ENCODE results near the gene FAM53A.

Gene FAM53A

DNA sequence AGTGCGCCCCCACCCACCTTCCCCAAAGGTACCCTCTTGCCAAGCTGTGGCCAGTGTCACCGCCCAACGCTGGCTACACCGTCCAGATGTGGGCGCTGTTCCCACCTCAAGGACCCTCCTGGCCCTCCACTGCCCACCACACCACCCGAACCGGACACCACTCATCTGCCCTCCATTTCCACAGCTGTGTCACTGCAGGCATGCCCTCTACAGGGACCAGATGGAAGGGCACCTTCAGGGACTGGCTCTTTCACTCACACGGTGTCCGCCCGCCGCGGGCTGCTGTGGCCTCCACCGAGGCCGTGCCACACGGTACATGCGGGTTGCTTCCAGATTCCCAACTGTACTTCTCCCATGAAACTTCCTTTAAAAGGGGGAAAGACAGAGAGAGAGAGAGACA lies 87.7 kb downstream of the FAM53A start:
- Mint-ChIP-seq H3K4me3 (no peak overlapping the region), H3K36me3 (ENCODE audit: low read depth) (no peaks in the 10 kb centered on the region), H3K27me3 (no peaks in the 10 kb centered on the region), H3K4me1 (ENCODE audit: low read depth) (no peaks in the 10 kb centered on the region), H3K9me3 (peaks cover 11% of the 10 kb centered on the region), H3K27ac (no peak overlapping the region)
- intact Hi-C loops (cut with micrococcal nuclease): no loop called here

DNA sequence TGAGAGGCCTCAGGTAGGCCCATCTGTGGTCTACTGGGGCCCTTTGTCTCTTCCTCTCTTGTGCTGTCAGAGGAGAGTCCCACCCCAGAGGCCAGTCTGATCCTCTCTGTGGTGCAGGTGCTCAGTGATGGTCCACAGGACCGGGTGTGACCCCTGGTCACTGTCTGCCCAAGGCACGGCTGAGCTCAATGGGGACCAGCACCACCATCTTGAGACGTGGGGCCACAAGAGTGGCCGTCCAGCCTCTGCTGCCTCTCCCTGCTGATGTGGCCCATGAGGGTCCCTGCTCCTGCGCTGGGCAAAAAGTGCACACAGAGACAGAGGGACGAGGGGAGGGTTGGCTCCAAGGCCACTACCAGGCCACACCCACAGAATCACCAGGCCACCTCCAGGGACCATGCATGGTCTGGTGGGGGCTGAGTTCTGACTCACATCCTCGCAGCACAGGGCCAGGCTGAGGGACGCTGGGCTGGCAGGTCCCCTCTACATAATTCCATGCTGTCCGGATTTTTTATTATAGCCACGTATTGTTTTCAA lies 88.3 kb downstream of the FAM53A start:
- Mint-ChIP-seq H3K4me1 (ENCODE audit: low read depth) (no peaks in the 10 kb centered on the region), H3K27ac (no peak overlapping the region), H3K27me3 (peaks cover 2% of the 10 kb centered on the region), H3K4me3 (no peak overlapping the region), H3K9me3 (peaks cover 16% of the 10 kb centered on the region), H3K36me3 (ENCODE audit: low read depth) (no peaks in the 10 kb centered on the region)
- intact Hi-C loops (cut with micrococcal nuclease): no loop called here

DNA sequence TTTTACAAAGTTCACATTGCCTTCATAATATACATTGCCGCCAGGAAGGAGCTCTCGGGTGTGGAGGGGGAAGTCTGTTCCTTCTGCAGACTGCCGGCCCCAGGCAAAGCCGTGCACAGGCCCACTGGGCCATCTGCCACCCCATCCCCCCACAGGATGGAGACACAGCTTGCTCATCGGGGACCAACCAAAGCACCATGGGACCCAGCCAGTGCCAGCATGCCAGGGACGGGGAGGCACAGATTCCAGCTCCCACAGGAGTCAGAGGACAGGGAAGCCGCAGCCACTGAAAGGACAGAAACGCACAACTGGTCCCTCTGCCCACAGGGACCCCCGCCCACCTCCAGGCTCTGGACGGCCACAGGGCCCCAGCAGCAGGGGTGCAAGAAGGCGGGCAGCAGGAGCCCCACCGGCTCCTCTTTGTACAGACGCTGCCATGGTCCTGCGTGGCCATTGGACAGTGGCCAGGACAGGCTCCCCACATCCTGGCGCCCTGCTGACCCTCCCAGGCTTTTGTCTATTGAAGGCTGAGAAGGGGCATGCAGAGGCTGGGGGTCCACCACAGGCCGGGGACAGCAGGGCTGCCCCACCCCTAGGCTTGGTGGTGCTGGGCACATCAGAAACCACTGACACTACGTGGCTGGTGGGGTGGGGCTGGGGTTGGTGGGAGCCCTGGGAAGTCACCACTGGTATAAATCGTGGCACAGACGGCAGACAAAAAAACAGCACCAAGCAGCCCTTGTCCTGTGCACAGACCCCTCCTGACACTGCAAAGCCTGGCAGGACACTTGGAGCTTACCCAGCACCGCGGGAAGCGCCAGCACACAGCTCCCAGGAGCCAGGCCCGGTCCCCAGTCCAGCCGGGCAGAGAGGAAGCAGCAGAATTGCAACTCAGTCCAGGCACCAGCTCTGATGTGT lies 89.0 kb downstream of the FAM53A start:
- Mint-ChIP-seq H3K27ac (no peak overlapping the region), H3K36me3 (ENCODE audit: low read depth) (no peaks in the 10 kb centered on the region), H3K27me3 (peaks cover 6% of the 10 kb centered on the region), H3K9me3 (peaks cover 24% of the 10 kb centered on the region), H3K4me1 (ENCODE audit: low read depth) (no peaks in the 10 kb centered on the region), H3K4me3 (no peak overlapping the region)
- intact Hi-C loops (cut with micrococcal nuclease): no loop called here

DNA sequence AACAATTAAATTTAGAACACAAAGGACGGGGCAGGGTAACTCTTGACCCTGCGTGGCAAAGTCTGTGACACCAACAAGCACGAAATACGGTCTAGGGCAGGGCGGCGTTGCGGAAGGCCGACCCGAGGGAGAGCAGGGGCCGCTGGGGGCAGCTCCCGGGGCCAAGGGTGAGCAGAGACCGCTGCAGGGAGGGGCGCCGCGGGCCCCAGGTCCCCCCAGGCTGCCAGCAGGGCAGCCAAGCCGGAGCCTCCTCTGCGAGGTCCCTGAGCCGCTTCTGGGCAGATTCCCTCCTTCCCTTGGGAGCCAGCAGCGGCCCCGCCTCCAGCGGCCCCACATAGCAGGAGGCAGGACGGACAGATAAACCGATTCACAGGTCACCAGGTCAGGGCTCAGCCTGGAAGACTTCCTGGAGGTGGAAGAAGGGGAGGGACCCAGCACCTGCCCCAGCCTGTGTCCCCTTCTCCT lies 90.2 kb downstream of the FAM53A start:
- Mint-ChIP-seq H3K27ac (no peak overlapping the region), H3K9me3 (peaks cover 36% of the 10 kb centered on the region), H3K36me3 (ENCODE audit: low read depth) (no peaks in the 10 kb centered on the region), H3K4me3 (no peak overlapping the region), H3K27me3 (peaks cover 12% of the 10 kb centered on the region), H3K4me1 (ENCODE audit: low read depth) (no peaks in the 10 kb centered on the region)
- intact Hi-C loops (cut with micrococcal nuclease): no loop called here

DNA sequence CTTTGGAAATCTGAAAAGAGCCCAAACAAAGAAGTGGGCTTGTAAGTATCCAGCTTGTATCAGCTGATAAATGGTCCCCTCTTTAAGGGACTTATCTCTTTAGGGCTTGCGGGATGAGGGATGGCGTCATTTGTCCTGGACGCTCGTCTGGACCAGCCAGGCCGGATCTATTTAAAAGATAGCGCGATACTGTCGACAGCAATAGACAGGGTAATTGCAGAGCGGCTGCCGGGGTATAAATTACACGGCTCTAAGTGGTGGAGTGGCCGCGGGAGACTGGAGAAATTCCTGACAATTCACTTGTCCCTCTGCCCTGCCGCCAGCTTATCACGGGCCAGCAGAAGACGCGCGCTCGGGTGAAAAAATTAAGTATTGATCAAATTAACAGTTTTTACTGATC lies 90.7 kb downstream of the FAM53A start:
- Mint-ChIP-seq H3K36me3 (ENCODE audit: low read depth) (no peaks in the 10 kb centered on the region), H3K27me3 (peaks cover 12% of the 10 kb centered on the region), H3K4me3 (no peak overlapping the region), H3K27ac (no peak overlapping the region), H3K4me1 (ENCODE audit: low read depth) (no peaks in the 10 kb centered on the region), H3K9me3 (peaks cover 40% of the 10 kb centered on the region)
- intact Hi-C loops (cut with micrococcal nuclease): no loop called here

DNA sequence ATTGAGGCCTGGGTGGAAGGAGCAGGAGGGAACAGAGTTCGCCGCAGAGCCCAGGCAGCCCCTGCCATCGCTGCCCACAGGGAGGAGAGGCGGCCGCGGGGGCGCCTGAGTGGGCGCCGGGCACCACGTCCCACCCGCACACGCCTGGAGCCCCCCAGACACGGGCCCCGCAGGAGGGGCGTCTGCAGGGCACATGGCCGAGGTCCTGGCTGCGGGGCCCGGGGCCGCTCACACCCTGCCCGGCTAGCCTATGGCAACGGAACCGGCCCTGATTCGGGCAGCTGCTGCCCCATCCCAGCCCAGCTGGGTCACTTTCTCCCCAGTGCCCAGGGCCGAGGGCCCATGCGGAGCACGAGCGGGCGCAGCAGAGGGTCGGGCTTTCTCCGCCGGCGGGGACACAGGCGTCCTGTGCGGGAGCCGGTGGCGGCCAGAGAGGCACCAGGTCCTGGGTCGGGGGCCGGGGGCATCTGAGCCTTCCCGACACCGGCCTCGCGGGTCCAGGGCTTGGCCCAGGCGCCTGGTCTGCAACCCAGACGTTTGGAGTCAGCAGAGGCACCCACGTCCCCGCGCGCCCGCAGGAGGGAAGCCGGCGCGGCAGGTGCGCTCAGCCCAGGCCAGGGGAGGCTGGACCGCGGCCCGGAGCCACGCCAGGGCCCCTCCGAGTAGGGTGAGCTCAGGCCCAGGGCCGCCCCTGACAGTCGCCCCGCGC lies 91.2 kb downstream of the FAM53A start:
- Mint-ChIP-seq H3K27ac (no peak overlapping the region), H3K4me1 (ENCODE audit: low read depth) (no peaks in the 10 kb centered on the region), H3K4me3 (no peak overlapping the region), H3K9me3 (peaks cover 44% of the 10 kb centered on the region), H3K27me3 (peaks cover 16% of the 10 kb centered on the region), H3K36me3 (ENCODE audit: low read depth) (no peaks in the 10 kb centered on the region)
- intact Hi-C loops (cut with micrococcal nuclease): no loop called here

DNA sequence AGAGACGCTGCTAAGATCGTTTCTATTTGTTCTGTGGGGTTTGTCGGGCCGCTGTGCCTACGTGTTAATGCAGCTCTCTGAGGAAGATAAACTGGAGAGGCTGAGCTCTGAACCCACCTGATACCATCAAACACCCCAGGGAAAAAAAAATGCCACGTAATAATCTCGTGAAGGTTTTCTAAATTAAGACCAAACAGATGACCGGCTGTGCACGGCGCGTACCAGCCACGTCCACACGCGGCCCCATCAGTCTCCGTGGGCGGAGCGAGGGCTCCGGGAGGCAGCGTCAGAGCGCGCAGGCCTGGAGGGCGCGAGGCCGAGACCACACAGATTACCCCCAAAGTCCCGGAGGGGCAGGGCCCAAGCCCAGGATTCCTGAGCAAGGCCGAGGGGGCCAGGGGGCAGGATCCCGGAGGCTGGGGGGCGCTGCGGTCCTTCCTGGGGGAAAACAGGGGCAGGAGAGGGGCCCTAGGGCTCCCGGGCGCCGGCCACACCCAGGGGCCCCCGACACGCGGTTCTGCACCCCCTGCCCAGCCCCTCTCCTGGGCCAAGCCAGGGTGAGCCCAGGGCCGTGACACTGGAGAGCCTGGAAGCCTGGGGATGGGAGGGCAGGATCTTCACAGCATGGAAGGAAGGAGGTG lies 91.9 kb downstream of the FAM53A start:
- no peaks in the 10 kb centered on the region for H3K36me3 Mint-ChIP-seq (ENCODE audit: low read depth)
- H3K4me3 Mint-ChIP-seq: no peak overlapping the region
- no peak overlapping the region for H3K27ac Mint-ChIP-seq
- H3K27me3 Mint-ChIP-seq: peaks cover 16% of the 10 kb centered on the region
- no peaks in the 10 kb centered on the region for H3K4me1 Mint-ChIP-seq (ENCODE audit: low read depth)
- H3K9me3 Mint-ChIP-seq: peaks cover 44% of the 10 kb centered on the region
- intact Hi-C loops (cut with micrococcal nuclease): no loop called here

DNA sequence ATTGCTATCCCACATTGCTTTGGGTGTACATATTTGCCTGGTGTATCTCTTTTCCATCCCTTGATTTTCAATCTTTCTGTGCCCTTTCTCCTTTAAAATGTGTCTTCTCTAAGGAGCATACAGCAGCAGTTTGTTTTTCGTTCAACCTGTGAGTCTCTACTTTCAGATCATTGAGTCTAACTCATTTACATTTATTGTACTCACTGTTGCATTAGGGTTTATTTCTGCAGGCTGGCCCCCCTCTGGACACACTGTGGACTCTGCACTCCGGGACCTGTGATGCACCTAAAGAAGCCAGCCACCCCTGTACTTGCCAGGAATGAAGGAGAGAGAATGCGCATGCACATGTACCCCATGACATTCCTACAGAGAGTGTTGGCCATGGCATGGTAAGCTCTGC lies 93.0 kb downstream of the FAM53A start:
- intact Hi-C loops (cut with micrococcal nuclease): no loop called here
- no peak overlapping the region for H3K4me3 Mint-ChIP-seq
- no peak overlapping the region for H3K27ac Mint-ChIP-seq
- peaks cover 21% of the 10 kb centered on the region for H3K27me3 Mint-ChIP-seq
- peaks cover 44% of the 10 kb centered on the region for H3K9me3 Mint-ChIP-seq
- no peaks in the 10 kb centered on the region for H3K36me3 Mint-ChIP-seq (ENCODE audit: low read depth)
- H3K4me1 Mint-ChIP-seq (ENCODE audit: low read depth): no peaks in the 10 kb centered on the region

DNA sequence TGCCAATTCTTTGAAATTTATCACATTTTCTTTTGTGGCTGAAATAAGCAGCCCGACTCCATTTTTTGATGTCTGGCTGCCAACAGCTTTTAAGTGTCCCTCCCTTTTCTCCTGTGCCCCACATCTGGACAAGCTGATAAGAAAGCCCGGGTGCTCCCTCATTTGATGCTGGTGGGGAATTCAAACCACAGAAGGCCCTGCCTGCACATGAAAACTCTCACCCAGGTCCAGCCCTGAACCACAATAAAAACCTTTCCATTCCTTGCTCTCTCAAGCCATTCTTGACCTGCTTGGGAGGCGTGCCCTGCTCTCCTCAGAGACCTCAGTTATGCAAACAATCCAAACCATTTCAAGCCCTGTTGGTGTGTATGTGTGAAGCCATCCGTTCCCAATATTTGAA lies 93.9 kb downstream of the FAM53A start:
- Mint-ChIP-seq H3K27ac (no peak overlapping the region), H3K4me1 (ENCODE audit: low read depth) (no peaks in the 10 kb centered on the region), H3K9me3 (peaks cover 44% of the 10 kb centered on the region), H3K27me3 (peaks cover 21% of the 10 kb centered on the region), H3K36me3 (ENCODE audit: low read depth) (no peaks in the 10 kb centered on the region), H3K4me3 (no peak overlapping the region)
- intact Hi-C loops (cut with micrococcal nuclease): no loop called here

Data from dendritic cell treated with granulocyte-macrophage colony-stimulating factor and Interleukin-4, amounts not matched to agents 40 ng/mL and 50 ng/mL, for 4 days (primary cell).